Fibroblast of the aortic adventitia (primary cell): Measurements from ENCODE around the gene TMEM258. TPM values are rescaled to one million over a fixed set of nuclear protein-coding genes. Genes with fewer than 3 reads are reported as not detected.

ENCODE experiments used
- DNase-seq: peaks from one replicate; pipeline ENCODE4 v3.0.0-alpha.2; 2010; ENCODE audit warnings: low read depth
- H3K4me3 ChIP-seq: 2 replicates; pipeline ENCODE4 v1.5.1; 2011; ENCODE audit warnings: low read depth, mild to moderate bottlenecking, control low read depth, low read length, moderate library complexity
- total RNA-seq: library from RNA; depleted of rRNA; stranded (reverse); fragments of >200 nt; gene quantifications from 2 replicates; pipeline ENCODE4 v1.2.3, GENCODE V29; 2012; ENCODE audit warnings: low replicate concordance
- TF ChIP-seq, protein P1 (sequence below): IDR thresholded peaks from 2 replicates; pipeline ENCODE4 v1.5.1; 2011; ENCODE audit warnings: mild to moderate bottlenecking, low read length, control low read depth, inconsistent platforms; ENCODE audit not compliant: insufficient read depth

TMEM258 gene
- total RNA-seq, 1 donor, result 98.1 TPM

GRCh38 chr11:61803889-61804647 is 11.7 kb upstream of the TMEM258 start:
- no peak overlapping the region for H3K4me3 ChIP-seq
- peak; percentile 58 for DNase-seq
- TF ChIP-seq, protein P1, sequence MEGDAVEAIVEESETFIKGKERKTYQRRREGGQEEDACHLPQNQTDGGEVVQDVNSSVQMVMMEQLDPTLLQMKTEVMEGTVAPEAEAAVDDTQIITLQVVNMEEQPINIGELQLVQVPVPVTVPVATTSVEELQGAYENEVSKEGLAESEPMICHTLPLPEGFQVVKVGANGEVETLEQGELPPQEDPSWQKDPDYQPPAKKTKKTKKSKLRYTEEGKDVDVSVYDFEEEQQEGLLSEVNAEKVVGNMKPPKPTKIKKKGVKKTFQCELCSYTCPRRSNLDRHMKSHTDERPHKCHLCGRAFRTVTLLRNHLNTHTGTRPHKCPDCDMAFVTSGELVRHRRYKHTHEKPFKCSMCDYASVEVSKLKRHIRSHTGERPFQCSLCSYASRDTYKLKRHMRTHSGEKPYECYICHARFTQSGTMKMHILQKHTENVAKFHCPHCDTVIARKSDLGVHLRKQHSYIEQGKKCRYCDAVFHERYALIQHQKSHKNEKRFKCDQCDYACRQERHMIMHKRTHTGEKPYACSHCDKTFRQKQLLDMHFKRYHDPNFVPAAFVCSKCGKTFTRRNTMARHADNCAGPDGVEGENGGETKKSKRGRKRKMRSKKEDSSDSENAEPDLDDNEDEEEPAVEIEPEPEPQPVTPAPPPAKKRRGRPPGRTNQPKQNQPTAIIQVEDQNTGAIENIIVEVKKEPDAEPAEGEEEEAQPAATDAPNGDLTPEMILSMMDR, result no peak

- TF ChIP-seq, protein P1, result no peak
- no peak for DNase-seq
- no peak overlapping the region for H3K4me3 ChIP-seq
Observed at GRCh38 chr11:61802605-61803004, 10.2 kb upstream of the TMEM258 start.

DNA sequence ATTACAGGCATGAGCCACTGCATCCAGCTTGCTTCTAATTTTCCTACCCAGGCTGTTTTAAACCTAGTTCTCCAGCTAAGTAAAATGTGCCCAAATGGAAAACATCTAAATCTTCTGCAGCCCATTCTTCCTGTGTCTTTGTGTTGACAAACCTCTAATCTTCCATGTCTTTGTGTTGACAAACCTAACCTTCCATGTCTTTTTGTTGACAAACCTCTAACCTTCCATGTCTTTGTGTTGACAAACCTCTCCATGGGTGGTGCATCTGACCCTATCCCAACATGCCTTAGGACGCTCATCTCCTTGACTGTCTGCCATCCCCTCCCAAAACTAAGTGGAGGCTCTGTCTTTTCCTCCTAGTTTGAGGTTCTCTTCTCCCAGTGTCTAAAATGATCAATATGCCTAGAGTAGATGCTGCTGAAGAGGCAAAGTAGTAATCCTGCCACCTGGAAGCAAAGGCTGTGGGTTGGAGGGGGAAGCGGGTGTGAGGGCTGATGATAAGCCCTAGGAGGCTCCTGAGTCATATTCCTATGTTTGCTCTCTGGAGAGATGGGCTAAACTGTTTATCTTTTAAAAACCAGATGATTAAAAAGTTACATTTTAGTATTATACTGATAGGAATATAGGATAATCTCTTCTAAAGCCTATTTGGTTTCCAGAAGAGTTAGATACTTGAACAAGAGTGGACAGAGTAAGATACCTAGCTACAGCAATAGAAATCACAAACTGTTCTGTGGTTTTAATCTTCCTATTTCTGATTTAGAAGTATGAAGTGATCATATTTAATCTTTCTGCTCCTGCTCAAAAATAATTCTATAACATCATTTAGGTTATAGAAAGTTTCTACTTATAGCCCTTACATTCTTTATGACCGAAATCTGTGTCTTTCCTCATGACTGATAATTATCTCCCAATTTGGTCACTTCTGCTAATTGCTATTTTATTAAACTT is 8.2 kb upstream of the TMEM258 start:
- TF ChIP-seq, protein P1, result no peak
- no peak overlapping the region for H3K4me3 ChIP-seq
- no peak for DNase-seq

DNA sequence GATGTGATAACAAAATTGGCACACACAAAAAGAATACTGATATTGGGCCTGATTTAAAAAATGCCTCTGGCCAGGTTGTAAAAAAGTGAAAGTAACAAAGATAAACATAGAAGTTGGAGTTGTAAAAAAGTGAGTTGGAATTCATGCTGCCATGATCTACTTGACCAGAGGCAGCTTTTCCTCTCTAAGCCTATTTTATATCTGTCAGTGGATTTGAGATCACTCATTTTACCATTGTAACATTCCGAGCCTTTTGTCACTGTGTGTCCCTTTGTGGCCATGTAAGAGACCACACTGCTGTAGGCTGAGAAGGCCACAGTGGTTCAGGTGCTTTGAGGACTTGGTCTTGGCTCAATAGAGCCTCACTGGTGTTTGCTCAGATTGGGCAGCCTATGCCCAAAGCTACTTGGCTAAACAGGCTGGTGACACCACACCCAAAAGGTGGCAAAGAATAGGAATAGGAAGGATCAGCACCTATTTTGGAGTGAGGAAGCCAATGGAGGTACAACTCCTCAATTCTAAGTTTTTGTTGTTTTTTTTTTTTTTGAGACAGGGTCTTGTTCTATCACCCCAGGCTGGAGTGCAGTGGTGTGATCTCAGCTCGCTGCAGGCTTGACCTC is 7.4 kb upstream of the TMEM258 start:
- no peak overlapping the region for H3K4me3 ChIP-seq
- no peak for DNase-seq
- TF ChIP-seq, protein P1, result no peak

DNA sequence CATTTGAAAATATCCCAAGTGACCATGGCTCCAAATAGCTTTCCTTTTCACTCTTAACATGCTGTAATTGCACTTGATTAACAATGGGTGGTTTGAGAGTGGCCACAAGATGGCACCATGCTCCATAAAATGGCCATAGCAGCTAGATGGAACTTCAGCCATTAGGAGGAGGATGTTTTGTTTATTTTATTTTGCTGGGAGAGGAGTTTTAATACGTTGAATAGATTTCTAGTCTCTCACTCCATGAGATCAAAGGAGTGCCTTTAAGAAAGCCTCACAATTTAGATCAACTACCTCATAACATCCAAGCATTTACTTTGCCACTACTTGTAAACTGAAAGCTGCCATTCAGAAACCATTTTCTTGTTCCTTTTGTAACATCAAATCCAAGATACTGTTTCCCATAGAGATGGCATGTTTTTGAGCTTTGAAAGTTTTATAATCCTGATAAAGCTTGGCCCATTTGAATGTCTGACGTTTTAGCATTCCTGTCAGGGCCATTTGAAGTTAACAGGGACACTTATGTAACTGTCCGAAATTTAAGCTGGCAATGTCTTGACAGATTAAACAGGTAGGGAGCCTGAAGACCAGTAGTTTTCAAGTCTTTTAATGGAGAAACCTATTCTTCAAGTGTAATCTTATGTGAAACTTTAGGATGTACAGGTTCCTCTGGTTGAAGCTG is 5.0 kb upstream of the TMEM258 start:
- TF ChIP-seq, protein P1, result peak; percentile 79
- DNase-seq, result peak; percentile 93
- no peak overlapping the region for H3K4me3 ChIP-seq

GRCh38 chr11:61795876-61796526 is 3.6 kb upstream of the TMEM258 start:
- no peak overlapping the region for H3K4me3 ChIP-seq
- TF ChIP-seq, protein P1, result no peak
- DNase-seq, result no peak
